Lower leg skin (tissue), 3 donors: ENCODE measurements around the gene SLC9A9.

ENCODE experiments used
- POLR2A ChIP-seq, 2 donors: fragments of 450-650 bp; IDR thresholded peaks; one replicate each; pipeline ENCODE4 v1.6.1; 2016 to 2017; ENCODE audit warnings: antibody characterized with exemption in 2 of 2, mild to moderate bottlenecking in 1 of 2, moderate library complexity in 1 of 2
- TF ChIP-seq, protein P1 (sequence below), 3 donors: fragments of 450-650 bp; IDR thresholded peaks; one replicate each; pipeline ENCODE4 v1.5.1; 2016; ENCODE audit warnings: antibody characterized with exemption in 3 of 3, mild to moderate bottlenecking in 3 of 3, moderate library complexity in 2 of 3

DNA sequence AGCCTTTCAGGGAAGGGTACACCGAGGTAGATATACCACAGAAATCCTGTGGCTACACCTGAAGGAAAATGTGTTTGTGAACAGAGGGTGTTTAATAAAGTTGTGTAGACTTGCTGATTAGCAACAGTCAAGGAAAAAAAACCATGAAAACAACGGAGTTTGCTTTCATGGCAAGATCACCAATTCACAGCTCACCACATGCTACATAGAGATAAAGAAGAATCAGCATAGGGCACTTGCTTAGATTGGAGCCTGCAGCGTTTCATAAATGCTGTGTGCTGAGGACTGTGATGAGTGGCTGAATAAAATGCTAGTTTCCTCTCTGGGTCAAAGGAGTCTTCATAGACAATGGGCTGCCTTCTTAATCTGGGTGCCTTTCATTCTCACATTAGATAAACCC lies 257.6 kb downstream of the SLC9A9 start:
- TF ChIP-seq, protein P1, sequence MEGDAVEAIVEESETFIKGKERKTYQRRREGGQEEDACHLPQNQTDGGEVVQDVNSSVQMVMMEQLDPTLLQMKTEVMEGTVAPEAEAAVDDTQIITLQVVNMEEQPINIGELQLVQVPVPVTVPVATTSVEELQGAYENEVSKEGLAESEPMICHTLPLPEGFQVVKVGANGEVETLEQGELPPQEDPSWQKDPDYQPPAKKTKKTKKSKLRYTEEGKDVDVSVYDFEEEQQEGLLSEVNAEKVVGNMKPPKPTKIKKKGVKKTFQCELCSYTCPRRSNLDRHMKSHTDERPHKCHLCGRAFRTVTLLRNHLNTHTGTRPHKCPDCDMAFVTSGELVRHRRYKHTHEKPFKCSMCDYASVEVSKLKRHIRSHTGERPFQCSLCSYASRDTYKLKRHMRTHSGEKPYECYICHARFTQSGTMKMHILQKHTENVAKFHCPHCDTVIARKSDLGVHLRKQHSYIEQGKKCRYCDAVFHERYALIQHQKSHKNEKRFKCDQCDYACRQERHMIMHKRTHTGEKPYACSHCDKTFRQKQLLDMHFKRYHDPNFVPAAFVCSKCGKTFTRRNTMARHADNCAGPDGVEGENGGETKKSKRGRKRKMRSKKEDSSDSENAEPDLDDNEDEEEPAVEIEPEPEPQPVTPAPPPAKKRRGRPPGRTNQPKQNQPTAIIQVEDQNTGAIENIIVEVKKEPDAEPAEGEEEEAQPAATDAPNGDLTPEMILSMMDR (IDR thresholded peaks at IDR 0.05) = no peak
- no peak for TF ChIP-seq POLR2A (IDR thresholded peaks at IDR 0.05)
